ENCODE data around the gene TNNC1.

The TNNC1 gene

GRCh38 chr3:52432225-52432624 is 21.6 kb downstream of the TNNC1 start:
- DNase-seq (ENCODE audit: low spot score) = no peak

GRCh38 chr3:52431459-52432223 is 22.2 kb downstream of the TNNC1 start:
- no peak for DNase-seq (ENCODE audit: low spot score)

GRCh38 chr3:52430416-52430810 is 23.4 kb downstream of the TNNC1 start:
- DNase-seq (ENCODE audit: low spot score) = no peak

GRCh38 chr3:52429779-52430415 is 23.9 kb downstream of the TNNC1 start:
- no peak for DNase-seq (ENCODE audit: low spot score)

GRCh38 chr3:52429031-52429430 is 24.8 kb downstream of the TNNC1 start:
- DNase-seq (ENCODE audit: low spot score) = no peak

GRCh38 chr3:52428151-52429005 is 25.5 kb downstream of the TNNC1 start:
- peak; percentile 61 for DNase-seq (ENCODE audit: low spot score)

- no peak for DNase-seq (ENCODE audit: low spot score)
These were observed 30.7 kb downstream of the TNNC1 start for GRCh38 chr3:52423173-52423572.

GRCh38 chr3:52422669-52423068 is 31.2 kb downstream of the TNNC1 start:
- DNase-seq (ENCODE audit: low spot score) = no peak

GRCh38 chr3:52420388-52420787 is 33.5 kb downstream of the TNNC1 start:
- no peak for DNase-seq (ENCODE audit: low spot score)

- DNase-seq (ENCODE audit: low spot score) = no peak
These were observed 38.0 kb downstream of the TNNC1 start for GRCh38 chr3:52415800-52416199.

GRCh38 chr3:52408466-52408865 is 45.4 kb downstream of the TNNC1 start:
- DNase-seq (ENCODE audit: low spot score) = no peak

GRCh38 chr3:52407779-52408178 is 46.1 kb downstream of the TNNC1 start:
- no peak for DNase-seq (ENCODE audit: low spot score)

- no peak for DNase-seq (ENCODE audit: low spot score)
These were observed 46.9 kb downstream of the TNNC1 start for GRCh38 chr3:52406791-52407510.

GRCh38 chr3:52406231-52406661 is 47.6 kb downstream of the TNNC1 start:
- no peak for DNase-seq (ENCODE audit: low spot score)

GRCh38 chr3:52405601-52406110 is 48.2 kb downstream of the TNNC1 start:
- DNase-seq (ENCODE audit: low spot score) = no peak

- no peak for DNase-seq (ENCODE audit: low spot score)
These were observed 48.8 kb downstream of the TNNC1 start for GRCh38 chr3:52405066-52405465.

- DNase-seq (ENCODE audit: low spot score) = no peak
These were observed 49.5 kb downstream of the TNNC1 start for GRCh38 chr3:52404391-52404790.

- no peak for DNase-seq (ENCODE audit: low spot score)
These were observed 49.9 kb downstream of the TNNC1 start for GRCh38 chr3:52403955-52404354.

GRCh38 chr3:52403271-52403841 is 50.5 kb downstream of the TNNC1 start:
- DNase-seq (ENCODE audit: low spot score) = no peak

- DNase-seq (ENCODE audit: low spot score) = no peak
These were observed 51.1 kb downstream of the TNNC1 start for GRCh38 chr3:52402706-52403270.

- no peak for DNase-seq (ENCODE audit: low spot score)
These were observed 51.7 kb downstream of the TNNC1 start for GRCh38 chr3:52402101-52402521.
